HEK293 (cell line): ENCODE data around the gene HERPUD2.
"Not testable (repeated sequence)": the region's sequence is repeated elsewhere in the genome, so short reads cannot be mapped to it uniquely, and the experiment has no call there.

Experiments used
- IKZF3 ChIP-seq: fragments of 450-650 bp; IDR thresholded peaks from 2 replicates; pipeline ENCODE4 v1.5.0; 2018; ENCODE audit warnings: missing biosample characterization, mild to moderate bottlenecking, missing genetic modification characterization, moderate library complexity
- TRIM28 ChIP-seq: IDR thresholded peaks from 2 replicates; pipeline ENCODE4 v1.6.1; 2011; ENCODE audit warnings: low read length, control low read depth, borderline replicate concordance
- ZFP37 ChIP-seq: fragments of 450-650 bp; formaldehyde crosslinking; IDR thresholded peaks from 2 replicates; pipeline ENCODE4 v1.5.1; 2016; ENCODE audit warnings: missing biosample characterization, missing genetic modification characterization
- ZNF10 ChIP-seq: fragments of 450-650 bp; formaldehyde crosslinking; IDR thresholded peaks from 2 replicates; pipeline ENCODE4 v1.5.1; 2017; ENCODE audit warnings: missing biosample characterization, missing genetic modification characterization
- ZNF174 ChIP-seq: fragments of 450-650 bp; formaldehyde crosslinking; IDR thresholded peaks from 2 replicates; pipeline ENCODE4 v1.5.0; 2017; ENCODE audit warnings: missing biosample characterization, mild to moderate bottlenecking, missing genetic modification characterization
- ZNF239 ChIP-seq: fragments of 450-650 bp; formaldehyde crosslinking; IDR thresholded peaks from 2 replicates; pipeline ENCODE4 v1.5.1; 2016; ENCODE audit warnings: missing biosample characterization, missing genetic modification characterization
- ZNF274 ChIP-seq, 2 experiments: fragments of 200-500 bp in 1 of 2; fragments of 450-650 bp in 1 of 2; sonication (Bioruptor generic) in 1 of 2; formaldehyde crosslinking in 1 of 2; IDR thresholded peaks; 2 replicates each; pipeline versions ENCODE4 v1.5.1 to v1.6.1; 2014 to 2016; ENCODE audit warnings: borderline replicate concordance in 1 of 2, inconsistent platforms in 1 of 2, low read length in 1 of 2, missing biosample characterization in 1 of 2, missing genetic modification characterization in 1 of 2
- ZNF585B ChIP-seq: fragments of 450-650 bp; formaldehyde crosslinking; IDR thresholded peaks from 2 replicates; pipeline ENCODE4 v1.5.1; 2016; ENCODE audit warnings: missing biosample characterization, missing genetic modification characterization
- ZNF623 ChIP-seq: fragments of 450-650 bp; formaldehyde crosslinking; IDR thresholded peaks from 2 replicates; pipeline ENCODE4 v1.5.1; 2016; ENCODE audit warnings: missing biosample characterization, missing genetic modification characterization
- ZNF629 ChIP-seq: fragments of 450-650 bp; formaldehyde crosslinking; IDR thresholded peaks from 2 replicates; pipeline ENCODE4 v1.5.1; 2017; ENCODE audit warnings: missing biosample characterization, missing genetic modification characterization
- TF ChIP-seq, protein P1 (sequence below): fragments of 450-650 bp; formaldehyde crosslinking; IDR thresholded peaks from 2 replicates; pipeline ENCODE4 v1.5.1; 2016; ENCODE audit warnings: missing biosample characterization, missing genetic modification characterization
- TF ChIP-seq, protein P2 (sequence below): fragments of 450-650 bp; IDR thresholded peaks from 2 replicates; pipeline ENCODE4 v1.5.1; 2018; ENCODE audit warnings: missing biosample characterization, missing genetic modification characterization
- TF ChIP-seq, protein P3 (sequence below): fragments of 450-650 bp; formaldehyde crosslinking; IDR thresholded peaks from 2 replicates; pipeline ENCODE4 v1.5.1; 2016; ENCODE audit warnings: missing biosample characterization, missing genetic modification characterization

DNA sequence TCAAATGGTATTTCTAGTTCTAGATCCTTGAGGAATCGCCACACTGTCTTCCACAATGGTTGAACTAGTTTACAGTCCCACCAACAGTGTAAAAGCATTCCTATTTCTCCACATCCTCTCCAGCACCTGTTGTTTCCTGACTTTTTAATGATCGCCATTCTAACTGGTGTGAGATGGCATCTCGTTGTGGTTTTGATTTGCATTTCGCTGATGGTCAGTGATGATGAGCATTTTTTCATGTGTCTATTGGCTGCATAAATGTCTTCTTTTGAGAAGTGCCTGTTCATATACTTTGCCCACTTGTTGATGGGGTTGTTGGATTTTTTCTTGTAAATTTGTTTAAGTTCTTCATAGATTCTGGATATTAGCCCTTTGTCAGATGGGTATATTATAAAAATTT is 34.5 kb downstream of the HERPUD2 start:
- TF ChIP-seq ZNF629; ZNF10; ZNF239 (tag by site-specific recombination); ZNF274 (IDR thresholded peaks at IDR 0.05; ENCODE audit: low read length); ZNF274 (tag by site-specific recombination; IDR thresholded peaks at IDR 0.05; ENCODE audit: borderline replicate concordance); ZNF623 (tag by site-specific recombination); TRIM28; IKZF3; ZNF585B (tag by site-specific recombination); ZNF174 (tag by site-specific recombination); ZFP37 (tag by site-specific recombination): not testable (repeated sequence)
- TF ChIP-seq, protein P1, sequence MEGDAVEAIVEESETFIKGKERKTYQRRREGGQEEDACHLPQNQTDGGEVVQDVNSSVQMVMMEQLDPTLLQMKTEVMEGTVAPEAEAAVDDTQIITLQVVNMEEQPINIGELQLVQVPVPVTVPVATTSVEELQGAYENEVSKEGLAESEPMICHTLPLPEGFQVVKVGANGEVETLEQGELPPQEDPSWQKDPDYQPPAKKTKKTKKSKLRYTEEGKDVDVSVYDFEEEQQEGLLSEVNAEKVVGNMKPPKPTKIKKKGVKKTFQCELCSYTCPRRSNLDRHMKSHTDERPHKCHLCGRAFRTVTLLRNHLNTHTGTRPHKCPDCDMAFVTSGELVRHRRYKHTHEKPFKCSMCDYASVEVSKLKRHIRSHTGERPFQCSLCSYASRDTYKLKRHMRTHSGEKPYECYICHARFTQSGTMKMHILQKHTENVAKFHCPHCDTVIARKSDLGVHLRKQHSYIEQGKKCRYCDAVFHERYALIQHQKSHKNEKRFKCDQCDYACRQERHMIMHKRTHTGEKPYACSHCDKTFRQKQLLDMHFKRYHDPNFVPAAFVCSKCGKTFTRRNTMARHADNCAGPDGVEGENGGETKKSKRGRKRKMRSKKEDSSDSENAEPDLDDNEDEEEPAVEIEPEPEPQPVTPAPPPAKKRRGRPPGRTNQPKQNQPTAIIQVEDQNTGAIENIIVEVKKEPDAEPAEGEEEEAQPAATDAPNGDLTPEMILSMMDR (tag by site-specific recombination): not testable (repeated sequence)
- TF ChIP-seq, protein P2, sequence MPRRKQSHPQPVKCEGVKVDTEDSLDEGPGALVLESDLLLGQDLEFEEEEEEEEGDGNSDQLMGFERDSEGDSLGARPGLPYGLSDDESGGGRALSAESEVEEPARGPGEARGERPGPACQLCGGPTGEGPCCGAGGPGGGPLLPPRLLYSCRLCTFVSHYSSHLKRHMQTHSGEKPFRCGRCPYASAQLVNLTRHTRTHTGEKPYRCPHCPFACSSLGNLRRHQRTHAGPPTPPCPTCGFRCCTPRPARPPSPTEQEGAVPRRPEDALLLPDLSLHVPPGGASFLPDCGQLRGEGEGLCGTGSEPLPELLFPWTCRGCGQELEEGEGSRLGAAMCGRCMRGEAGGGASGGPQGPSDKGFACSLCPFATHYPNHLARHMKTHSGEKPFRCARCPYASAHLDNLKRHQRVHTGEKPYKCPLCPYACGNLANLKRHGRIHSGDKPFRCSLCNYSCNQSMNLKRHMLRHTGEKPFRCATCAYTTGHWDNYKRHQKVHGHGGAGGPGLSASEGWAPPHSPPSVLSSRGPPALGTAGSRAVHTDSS: not testable (repeated sequence)
- TF ChIP-seq, protein P3, sequence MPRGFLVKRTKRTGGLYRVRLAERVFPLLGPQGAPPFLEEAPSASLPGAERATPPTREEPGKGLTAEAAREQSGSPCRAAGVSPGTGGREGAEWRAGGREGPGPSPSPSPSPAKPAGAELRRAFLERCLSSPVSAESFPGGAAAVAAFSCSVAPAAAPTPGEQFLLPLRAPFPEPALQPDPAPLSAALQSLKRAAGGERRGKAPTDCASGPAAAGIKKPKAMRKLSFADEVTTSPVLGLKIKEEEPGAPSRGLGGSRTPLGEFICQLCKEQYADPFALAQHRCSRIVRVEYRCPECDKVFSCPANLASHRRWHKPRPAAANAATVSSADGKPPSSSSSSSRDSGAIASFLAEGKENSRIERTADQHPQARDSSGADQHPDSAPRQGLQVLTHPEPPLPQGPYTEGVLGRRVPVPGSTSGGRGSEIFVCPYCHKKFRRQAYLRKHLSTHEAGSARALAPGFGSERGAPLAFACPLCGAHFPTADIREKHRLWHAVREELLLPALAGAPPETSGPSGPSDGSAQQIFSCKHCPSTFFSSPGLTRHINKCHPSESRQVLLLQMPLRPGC (tag by site-specific recombination): not testable (repeated sequence)
